HepG2 (cell line): ENCODE results near the gene ZBTB7C. TPM values are rescaled to one million over a fixed set of nuclear protein-coding genes. Genes with fewer than 3 reads are reported as not detected.

Source experiments
- FOXC1 ChIP-seq: sonication (generic); formaldehyde crosslinking; IDR thresholded peaks from 2 replicates; pipeline ENCODE4 v1.8.0; 2022; ENCODE audit warnings: mild to moderate bottlenecking, missing genetic modification reagents, borderline replicate concordance
- HIC2 ChIP-seq: sonication (generic); formaldehyde crosslinking; IDR thresholded peaks from 2 replicates; pipeline ENCODE4 v1.9.0; 2022; ENCODE audit warnings: low read depth, missing genetic modification reagents
- PAXIP1 ChIP-seq: sonication (generic); formaldehyde crosslinking; conservative IDR thresholded peaks from 2 replicates; pipeline ENCODE4 v1.4.0; 2020; ENCODE audit warnings: mild to moderate bottlenecking, missing genetic modification reagents, moderate library complexity
- SKIL ChIP-seq: sonication (generic); formaldehyde crosslinking; IDR thresholded peaks from 2 replicates; pipeline ENCODE4 v1.8.0; 2022; ENCODE audit warnings: missing genetic modification reagents, mild to moderate bottlenecking, moderate library complexity, borderline replicate concordance
- YY1 ChIP-seq: IDR thresholded peaks from 2 replicates; pipeline ENCODE4 v1.6.1; 2011; ENCODE audit warnings: low read length, low read depth, moderate library complexity, mild to moderate bottlenecking; ENCODE audit not compliant: insufficient read depth, insufficient replicate concordance
- ZBTB39 ChIP-seq: sonication (generic); formaldehyde crosslinking; IDR thresholded peaks from 2 replicates; pipeline ENCODE4 v1.5.0; 2020; ENCODE audit warnings: missing genetic modification reagents
- ZNF234 ChIP-seq: sonication (generic); formaldehyde crosslinking; conservative IDR thresholded peaks from 2 replicates; pipeline ENCODE4 v1.5.1; 2020; ENCODE audit warnings: mild to moderate bottlenecking, missing genetic modification reagents
- ZNF263 ChIP-seq: sonication (generic); formaldehyde crosslinking; IDR thresholded peaks from 2 replicates; pipeline ENCODE4 v1.4.0; 2020; ENCODE audit warnings: missing genetic modification reagents
- ZNF30 ChIP-seq: sonication (generic); formaldehyde crosslinking; IDR thresholded peaks from 2 replicates; pipeline ENCODE4 v1.5.0; 2020; ENCODE audit warnings: mild to moderate bottlenecking, missing genetic modification reagents
- ZNF605 ChIP-seq: sonication (generic); formaldehyde crosslinking; IDR thresholded peaks from 2 replicates; pipeline ENCODE4 v1.8.0; 2022; ENCODE audit warnings: mild to moderate bottlenecking, missing genetic modification reagents
- polyA plus RNA-seq, 8 experiments: library from polyadenylated mRNA; depleted of rRNA in 3 of 8; stranded (reverse) in 7 of 8; unstranded in 1 of 8; fragments of >200 nt; fragmentation: Illumina TruSeq in 4 of 8; extraction: Trizol in 4 of 8; gene quantifications; 2 replicates each; pipeline versions ENCODE4 v1.2.1 to v1.2.3, GENCODE V29; 2011 to 2016; ENCODE audit warnings: low read depth in 4 of 8, missing spikeins in 1 of 8, mixed read lengths in 1 of 8; ENCODE audit not compliant: insufficient read depth in 1 of 8
- total RNA-seq, 5 experiments: library from RNA; depleted of rRNA; stranded (reverse); fragments of >200 nt; fragmentation: Illumina TruSeq; extraction: Trizol; gene quantifications; 2 replicates each; pipeline ENCODE4 v1.2.3, GENCODE V29; 2016; ENCODE audit warnings: low read depth in 1 of 5

Gene ZBTB7C
- total and polyA plus RNA-seq, 2 of the 13 experiments (the other 11 are each of a cell fraction or from before 2014, with no cell fraction given): 0.01 to 0.04 TPM

GRCh38 chr18:48030616-48031480 is 378.3 kb downstream of the ZBTB7C start (continued):
- no peak for TF ChIP-seq ZBTB39
- TF ChIP-seq HIC2: no peak
- TF ChIP-seq ZNF605 (CRISPR knock-in tag): no peak
- TF ChIP-seq SKIL (CRISPR knock-in tag): no peak
- peak; percentile 12 for TF ChIP-seq YY1
- TF ChIP-seq ZNF263 (CRISPR knock-in tag): peak; percentile 60
- no peak for TF ChIP-seq ZNF30 (CRISPR knock-in tag)
- no peak for TF ChIP-seq ZNF234 (CRISPR knock-in tag)
- TF ChIP-seq FOXC1 (CRISPR knock-in tag): no peak
- no peak for TF ChIP-seq PAXIP1 (CRISPR knock-in tag)
